GM08714 (cell line): Measurements from ENCODE around the gene C10orf90.

ENCODE experiments used
- H3K4me3 ChIP-seq: fragments of 200-500 bp; sonication (Bioruptor generic); 2 replicates; pipeline ENCODE4 v1.5.1; 2014; ENCODE audit warnings: mild to moderate bottlenecking, low read length, inconsistent platforms
- ZNF274 ChIP-seq: IDR thresholded peaks from 2 replicates; pipeline ENCODE4 v1.6.1; 2012; ENCODE audit warnings: mild to moderate bottlenecking, low read depth, low read length

The C10orf90 gene

DNA sequence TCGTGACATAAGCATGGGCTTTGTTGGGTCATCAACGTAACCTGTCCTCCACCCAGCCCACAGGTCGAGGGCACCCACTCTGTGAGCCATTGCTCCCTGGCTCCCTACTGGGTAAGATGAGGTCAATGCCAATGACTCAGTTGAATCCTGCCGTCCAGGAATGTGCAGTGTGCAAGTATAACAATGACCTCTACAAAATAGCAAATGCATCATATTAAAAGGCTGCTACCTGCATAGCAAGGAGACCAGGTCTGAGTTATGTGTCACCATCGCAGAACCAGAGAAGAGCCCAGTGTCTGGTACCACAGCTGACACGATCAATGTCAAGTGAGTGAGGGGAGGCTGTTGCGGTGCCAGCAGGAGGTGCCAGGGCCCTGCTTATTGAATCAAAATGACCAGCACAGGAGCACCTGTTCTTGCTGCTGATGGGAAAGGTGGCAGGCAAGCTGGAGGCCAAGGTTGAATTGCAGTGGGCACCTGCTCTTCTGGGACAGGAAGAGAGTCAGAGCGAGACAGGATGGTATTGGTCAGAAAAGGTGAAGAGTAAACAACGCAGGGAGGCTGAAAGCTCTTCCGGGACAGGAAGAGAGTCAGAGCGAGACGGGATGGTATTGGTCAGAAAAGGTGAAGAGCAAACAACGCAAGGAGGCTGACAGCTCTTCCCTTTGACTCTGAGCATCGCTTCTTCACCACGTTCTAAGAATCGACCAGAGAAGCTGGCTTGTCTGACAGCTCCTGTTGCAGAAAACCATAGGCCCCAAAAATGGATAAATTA, 173.5 kb downstream of the C10orf90 start:
- TF ChIP-seq ZNF274: no peak
- H3K4me3 ChIP-seq: no peak overlapping the region

DNA sequence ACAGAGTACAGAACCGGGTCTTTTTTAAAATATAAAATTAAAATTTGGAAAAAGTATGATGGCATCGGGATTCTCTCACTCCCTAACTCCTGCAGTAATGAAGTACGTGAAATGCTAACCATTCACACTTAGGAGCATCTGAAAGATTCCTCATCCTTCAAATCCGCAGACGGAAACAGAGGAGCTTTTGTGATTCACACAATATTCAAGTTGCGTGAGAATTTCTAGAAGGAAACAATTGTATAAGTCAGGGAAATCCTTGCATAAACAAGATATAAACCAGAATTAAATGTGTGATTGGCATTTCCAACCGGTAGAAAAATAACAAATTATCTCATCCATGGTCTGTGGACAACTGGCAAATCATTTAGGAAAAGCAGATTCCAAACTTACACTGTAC, 179.0 kb downstream of the C10orf90 start:
- no peak overlapping the region for H3K4me3 ChIP-seq
- no peak for TF ChIP-seq ZNF274

DNA sequence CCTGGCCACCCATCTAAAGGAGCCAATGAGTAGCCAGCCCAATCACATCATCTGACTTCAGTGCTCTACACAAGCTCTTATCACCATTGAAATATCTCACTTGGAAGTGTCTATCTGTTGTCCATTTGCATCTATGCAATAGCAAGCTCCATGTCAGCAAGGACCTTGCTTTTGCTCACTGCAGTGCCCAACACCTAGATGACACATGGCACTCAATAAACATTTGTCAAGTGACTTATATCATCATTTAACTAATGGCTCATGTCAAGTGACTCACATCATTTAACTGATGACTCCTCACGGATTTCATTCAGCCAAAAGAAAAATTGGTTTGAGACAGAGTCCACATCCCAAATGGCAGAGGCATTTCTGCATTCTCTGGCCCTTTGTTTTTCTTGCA, 189.3 kb downstream of the C10orf90 start:
- H3K4me3 ChIP-seq: no peak overlapping the region
- TF ChIP-seq ZNF274: no peak

DNA sequence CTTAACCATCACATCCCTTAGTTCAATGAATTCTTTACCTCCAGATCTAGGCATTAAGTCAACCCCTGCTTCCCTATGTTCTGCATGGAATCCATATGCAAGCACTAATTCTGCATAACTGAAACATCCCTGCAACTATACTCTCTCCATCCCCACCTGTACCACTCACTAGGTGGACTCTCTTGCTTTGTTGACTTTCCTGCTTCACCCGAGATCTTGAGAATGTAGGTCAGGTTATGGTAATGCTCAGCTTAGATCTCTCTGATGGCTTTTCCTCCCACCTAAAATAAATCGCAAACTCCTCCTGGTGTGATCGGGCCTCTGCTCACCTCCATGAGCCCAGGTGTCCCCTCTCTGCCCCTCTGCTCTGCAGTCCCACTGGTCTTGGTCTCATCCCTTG, 189.8 kb downstream of the C10orf90 start:
- TF ChIP-seq ZNF274: no peak
- H3K4me3 ChIP-seq: no peak overlapping the region

DNA sequence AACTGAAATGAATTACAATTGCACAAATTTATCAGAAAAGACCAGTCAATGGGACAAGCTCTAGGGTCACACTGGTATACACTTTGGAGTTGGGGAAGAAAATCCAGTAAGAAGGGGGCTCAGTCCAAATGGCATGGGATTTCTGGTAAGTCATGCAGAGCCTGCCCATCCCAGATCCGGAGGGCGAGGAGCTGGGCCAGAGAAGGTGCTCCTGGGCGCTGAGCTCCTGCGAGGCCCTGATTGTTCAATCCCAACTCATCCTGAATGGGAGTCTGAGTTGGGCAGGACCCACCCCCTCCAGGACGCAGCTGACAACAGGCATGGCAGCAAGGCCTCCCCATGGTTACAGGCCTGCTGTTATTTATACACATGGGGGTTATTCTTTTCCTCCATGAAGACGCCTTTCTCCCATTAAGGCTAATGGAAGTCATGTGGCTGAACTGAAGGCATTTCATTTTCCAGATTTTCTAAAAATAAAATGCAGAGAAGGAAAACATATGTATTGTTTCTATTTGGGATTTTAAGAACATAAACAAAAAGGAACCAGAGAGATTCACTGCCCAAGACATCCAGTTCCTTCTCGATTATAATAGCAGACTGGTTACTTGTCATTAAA, 191.1 kb downstream of the C10orf90 start:
- no peak for TF ChIP-seq ZNF274
- no peak overlapping the region for H3K4me3 ChIP-seq

DNA sequence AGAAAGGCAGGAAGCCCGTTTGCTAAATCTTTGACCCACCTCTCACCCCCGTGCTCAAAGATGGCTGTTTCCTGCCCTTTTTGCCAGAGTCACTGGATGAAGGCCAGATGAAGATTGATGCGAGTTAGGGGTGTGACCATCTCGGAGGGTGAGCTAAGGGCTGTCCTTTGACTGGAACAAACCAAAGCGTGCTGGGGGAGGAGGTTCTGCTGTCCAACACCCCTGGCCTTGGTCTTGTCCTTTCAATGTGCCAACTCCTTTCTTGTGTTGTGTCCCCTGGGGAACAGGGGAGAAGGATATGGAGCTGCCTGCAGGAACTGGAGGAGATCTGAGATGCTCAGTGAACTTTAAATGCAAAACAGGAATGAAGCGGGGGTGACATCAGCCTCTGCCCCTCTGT, 191.9 kb downstream of the C10orf90 start:
- no peak for TF ChIP-seq ZNF274
- H3K4me3 ChIP-seq: no peak overlapping the region

DNA sequence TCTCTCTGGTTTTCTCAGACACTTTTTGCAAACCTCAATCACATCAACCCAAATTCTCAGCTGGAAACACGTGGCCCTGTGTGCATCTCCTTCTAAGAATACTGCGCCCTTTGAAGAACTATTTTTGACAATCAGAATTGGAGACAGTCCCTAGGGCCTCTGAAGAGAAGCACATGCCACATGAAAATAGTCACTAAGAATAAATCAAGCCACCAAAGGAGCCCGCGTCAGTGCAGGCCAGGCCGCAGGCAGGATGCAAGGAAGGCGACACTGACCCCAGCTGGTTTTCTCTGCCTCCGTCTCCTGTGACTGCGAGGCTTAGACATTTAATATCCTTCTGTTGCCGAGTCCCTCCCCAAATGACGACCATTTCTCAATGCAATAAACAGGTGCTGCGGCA, 194.2 kb downstream of the C10orf90 start:
- H3K4me3 ChIP-seq: no peak overlapping the region
- TF ChIP-seq ZNF274: no peak

DNA sequence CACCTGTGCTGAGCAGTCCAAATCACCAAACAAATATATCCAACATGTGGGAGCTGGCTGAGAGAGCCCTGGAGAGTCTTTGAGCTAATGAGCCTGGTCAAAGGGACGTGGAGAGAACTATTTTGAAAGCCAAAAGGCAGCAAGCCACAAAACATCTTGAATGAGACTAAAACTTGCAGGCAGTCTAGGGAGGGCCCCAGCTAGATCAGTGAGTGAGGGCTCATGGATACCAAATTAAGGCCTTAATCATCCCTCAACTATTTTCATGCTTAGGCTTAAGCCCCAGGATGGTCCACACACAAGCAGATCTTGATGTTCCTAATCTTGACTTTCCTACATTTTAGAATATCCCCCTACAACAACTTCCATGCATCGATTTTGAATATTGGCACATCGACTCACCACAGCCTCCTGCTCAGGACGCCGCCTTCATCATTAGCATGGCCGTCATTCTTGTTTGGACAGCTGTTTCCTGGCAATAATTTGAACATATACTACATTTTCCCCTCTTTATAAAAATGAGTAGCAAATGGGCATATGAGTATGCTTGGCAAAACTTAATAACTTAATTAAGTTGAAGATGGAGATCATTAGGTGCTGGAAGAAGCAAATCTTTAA, 195.3 kb downstream of the C10orf90 start:
- no peak overlapping the region for H3K4me3 ChIP-seq
- TF ChIP-seq ZNF274: no peak

DNA sequence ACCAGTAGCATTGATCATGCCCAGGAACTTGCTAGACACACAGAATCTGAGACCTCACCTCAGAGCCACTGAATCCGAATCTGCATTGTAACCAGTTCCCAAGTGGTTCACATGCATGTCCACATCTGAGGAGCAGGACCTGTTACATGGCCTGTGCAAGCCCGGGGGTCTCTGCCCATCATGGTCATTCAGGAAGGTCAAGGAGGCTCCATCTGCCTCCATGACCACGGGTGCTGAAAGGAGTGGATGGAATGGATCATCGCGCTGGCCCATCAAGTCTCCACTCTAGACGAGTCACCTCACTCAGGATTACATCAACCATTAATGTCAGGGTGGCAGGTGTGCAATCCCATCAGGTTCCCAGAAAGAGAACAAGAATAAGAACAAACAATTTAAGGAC, 196.5 kb downstream of the C10orf90 start:
- no peak overlapping the region for H3K4me3 ChIP-seq
- TF ChIP-seq ZNF274: no peak

DNA sequence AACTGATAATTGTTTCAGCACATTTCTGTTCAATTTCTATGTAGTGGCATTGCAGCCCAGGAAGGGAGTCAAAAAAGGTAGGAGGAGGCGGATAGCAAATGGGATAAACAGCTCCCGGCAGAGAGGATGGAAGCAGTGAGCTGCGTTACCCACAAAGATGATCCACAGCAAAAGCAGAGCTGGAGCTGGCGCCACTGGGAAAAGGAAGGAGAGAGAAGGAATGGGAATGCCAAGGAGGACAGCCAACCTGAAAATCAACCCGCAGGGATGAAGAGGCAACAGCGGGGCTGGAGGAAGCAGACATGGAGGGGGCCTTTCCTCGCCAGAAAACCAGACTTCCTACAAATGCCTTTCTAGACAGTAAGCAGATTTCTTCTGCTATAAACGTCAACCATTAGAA, 199.5 kb downstream of the C10orf90 start:
- no peak for TF ChIP-seq ZNF274
- no peak overlapping the region for H3K4me3 ChIP-seq

DNA sequence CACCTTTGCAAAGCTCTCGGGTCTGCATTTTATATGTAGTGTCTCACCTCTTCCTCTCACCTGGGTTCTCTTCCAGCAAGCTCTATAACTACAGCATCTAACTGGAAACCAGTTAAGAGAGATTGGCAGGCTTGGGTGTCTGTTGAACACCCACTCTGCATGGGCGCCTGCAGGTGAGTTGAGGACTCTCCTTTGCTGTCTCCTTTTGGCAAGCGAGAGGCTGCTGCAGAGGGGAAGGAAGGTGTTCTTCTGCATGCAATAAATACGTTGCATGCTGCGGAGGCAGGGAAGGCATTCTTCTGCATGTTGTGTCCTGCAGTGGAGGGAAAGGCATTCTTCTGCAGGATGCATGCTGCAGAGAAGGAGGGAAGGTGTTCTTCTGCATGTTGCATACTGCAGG, 200.8 kb downstream of the C10orf90 start:
- H3K4me3 ChIP-seq: no peak overlapping the region
- TF ChIP-seq ZNF274: no peak

DNA sequence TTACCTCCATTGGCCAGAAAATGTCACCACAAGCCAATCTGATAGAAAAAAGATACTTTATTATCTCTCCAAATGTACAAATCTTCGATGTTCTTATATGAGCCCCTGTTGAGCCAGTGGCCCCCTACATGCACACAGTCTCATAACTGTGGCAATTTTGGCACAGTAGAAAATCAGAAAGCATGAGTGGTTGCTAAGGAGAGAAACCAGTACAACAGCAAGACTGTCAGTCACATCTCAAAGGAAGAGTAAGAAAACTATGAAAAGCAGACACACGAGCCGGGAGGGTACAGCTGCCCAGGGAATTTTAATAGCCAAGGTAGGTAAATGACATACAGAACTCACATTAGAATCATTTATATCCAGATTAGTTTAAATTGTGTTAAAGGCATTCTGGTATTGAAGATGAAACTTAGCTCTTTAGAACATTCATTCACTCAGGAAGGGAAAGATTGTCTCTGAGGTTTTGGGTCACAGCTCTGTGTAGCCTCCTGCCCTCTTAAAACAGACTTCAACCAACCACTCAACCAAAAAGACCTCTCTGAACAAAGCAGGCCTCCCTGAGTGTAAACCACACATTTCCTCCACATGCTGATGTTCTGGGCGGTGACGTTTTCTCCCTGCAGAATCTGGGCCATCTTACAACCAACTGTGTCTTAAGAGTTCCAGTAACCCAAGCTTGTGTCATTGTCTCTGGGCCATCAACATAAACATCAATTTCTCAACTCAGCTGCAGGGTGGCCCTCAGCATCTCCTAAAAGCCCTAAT, 201.4 kb downstream of the C10orf90 start:
- H3K4me3 ChIP-seq: no peak overlapping the region
- TF ChIP-seq ZNF274: no peak

DNA sequence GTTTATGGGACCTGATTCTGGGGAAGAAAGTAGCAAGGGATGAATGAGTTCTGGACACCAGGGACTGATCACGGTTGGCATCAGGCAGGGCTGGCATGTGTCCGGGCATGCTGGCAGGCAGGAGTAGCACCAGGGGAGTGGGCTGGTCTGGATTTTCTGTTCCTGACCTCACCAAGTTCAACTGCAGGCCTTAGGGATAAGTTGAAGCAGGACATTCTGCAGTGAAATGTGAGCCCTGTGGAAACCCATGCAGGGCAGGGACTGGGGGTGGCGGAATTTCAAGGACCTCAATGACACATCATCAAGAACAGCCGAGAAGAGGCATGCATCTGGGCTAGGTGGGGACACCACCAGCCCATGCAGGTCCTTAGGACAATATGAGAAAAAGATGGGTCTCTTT, 202.0 kb downstream of the C10orf90 start:
- no peak for TF ChIP-seq ZNF274
- no peak overlapping the region for H3K4me3 ChIP-seq

DNA sequence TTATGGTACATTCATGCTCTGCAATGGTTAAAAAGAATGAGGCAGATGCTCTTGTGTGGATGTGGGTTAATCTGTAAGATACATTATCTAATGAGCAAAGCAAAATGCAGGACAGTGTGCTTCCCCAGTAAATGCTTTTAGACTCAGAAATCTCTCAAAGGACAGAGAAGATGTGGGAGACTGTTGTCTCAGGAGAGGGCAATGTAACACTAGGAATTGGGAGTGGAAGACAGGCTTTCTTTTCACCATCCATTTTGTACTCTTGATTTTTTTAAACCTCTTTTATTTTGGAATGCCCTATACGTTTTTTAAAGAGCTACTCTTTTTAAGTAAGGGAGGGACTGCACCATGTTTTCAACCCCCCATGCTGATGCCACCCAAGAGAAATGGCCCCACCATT, 204.7 kb downstream of the C10orf90 start:
- H3K4me3 ChIP-seq: no peak overlapping the region
- no peak for TF ChIP-seq ZNF274
